NT2/D1 (cell line): Measurements from ENCODE around the gene GPR179.
A peak's percentile ranks its signal among the peaks of the same experiment; 100 is the strongest.

Experiments used
- DNase-seq: peaks from one replicate; pipeline ENCODE4 v3.0.0-alpha.2; 2011; ENCODE audit warnings: low read depth, low spot score
- H3K27me3 ChIP-seq: 2 replicates; pipeline ENCODE4 v1.6.0; 2011; ENCODE audit warnings: mild to moderate bottlenecking; ENCODE audit not compliant: insufficient read length, insufficient read depth
- H3K36me3 ChIP-seq: 2 replicates; pipeline ENCODE4 v1.6.1; 2011; ENCODE audit warnings: mild to moderate bottlenecking, low read length, mixed read lengths; ENCODE audit not compliant: insufficient read depth, insufficient read length
- H3K4me1 ChIP-seq: 2 replicates; pipeline ENCODE4 v1.5.1; 2011; ENCODE audit not compliant: insufficient read depth, insufficient read length
- H3K4me3 ChIP-seq: 2 replicates; pipeline ENCODE4 v1.5.1; 2011; ENCODE audit warnings: low read depth; ENCODE audit not compliant: insufficient read length
- H3K9ac ChIP-seq: 2 replicates; pipeline ENCODE4 v1.6.0; 2011; ENCODE audit warnings: low read depth; ENCODE audit not compliant: insufficient read length
- H3K9me3 ChIP-seq: 2 replicates; pipeline ENCODE4 v1.5.1; 2011; ENCODE audit warnings: mild to moderate bottlenecking, low read length; ENCODE audit not compliant: insufficient read depth
- SUZ12 ChIP-seq: IDR thresholded peaks from 2 replicates; pipeline ENCODE4 v1.6.1; 2011; ENCODE audit not compliant: insufficient read length, insufficient read depth; ENCODE audit errors: extremely low read depth
- YY1 ChIP-seq: IDR thresholded peaks from 2 replicates; pipeline ENCODE4 v1.6.1; 2011; ENCODE audit not compliant: insufficient read length, insufficient read depth
- ZNF274 ChIP-seq: IDR thresholded peaks from 2 replicates; pipeline ENCODE4 v1.6.1; 2011; ENCODE audit warnings: mild to moderate bottlenecking, low read depth, low read length

The GPR179 gene

DNA sequence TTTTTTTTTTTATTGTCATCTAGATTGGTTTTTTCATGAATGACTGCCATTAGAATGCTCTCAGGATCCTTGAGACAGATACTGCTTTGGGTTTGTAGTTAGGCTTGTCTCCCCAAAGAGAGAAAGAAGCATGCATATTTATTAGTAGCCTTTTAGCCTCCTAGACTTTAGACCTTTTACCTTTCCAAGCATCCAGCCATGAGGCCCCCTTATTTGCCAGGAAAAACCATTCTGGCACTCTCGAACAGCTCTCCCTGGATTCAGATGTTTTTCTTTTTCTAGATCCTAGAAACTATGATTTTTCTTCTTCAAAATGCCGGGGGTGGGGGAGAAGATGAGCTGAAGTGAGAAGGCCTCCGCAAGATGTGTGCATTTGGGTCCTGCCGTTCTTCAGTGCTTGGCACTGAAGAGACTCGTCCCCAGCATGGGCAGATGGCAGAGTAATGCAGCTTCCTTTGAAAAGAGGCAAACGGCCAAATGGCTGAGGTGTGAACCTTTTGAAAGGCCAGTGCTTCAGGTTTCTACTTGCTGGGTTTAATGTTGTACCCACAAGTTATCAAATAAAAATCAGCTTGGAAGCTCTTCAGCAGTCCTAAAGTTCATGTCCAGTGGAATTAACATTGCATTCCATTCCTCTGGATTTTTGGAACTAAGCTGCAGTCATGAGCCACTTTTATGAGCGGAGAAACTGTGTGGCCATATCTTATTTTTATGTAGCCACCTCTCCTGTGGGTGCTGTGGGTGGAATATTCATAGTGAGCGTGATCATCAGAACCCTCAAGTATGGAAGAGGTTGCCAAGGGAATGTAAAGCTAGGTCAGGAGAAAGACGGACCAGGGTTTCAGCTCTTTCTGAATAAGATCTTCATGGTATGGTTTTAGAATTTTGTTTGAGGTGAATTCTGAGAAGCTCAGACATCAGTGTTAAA is 15.1 kb upstream of the GPR179 start:
- H3K4me3 ChIP-seq = no peak overlapping the region
- H3K27me3 ChIP-seq = no peaks in the 10 kb centered on the region
- no peaks in the 10 kb centered on the region for H3K4me1 ChIP-seq
- TF ChIP-seq SUZ12 = no peak
- no peak for TF ChIP-seq ZNF274
- no peak for TF ChIP-seq YY1
- no peak overlapping the region for H3K9ac ChIP-seq
- no peak for DNase-seq
- H3K9me3 ChIP-seq = no peaks in the 10 kb centered on the region
- H3K36me3 ChIP-seq = peaks cover 5% of the 10 kb centered on the region

DNA sequence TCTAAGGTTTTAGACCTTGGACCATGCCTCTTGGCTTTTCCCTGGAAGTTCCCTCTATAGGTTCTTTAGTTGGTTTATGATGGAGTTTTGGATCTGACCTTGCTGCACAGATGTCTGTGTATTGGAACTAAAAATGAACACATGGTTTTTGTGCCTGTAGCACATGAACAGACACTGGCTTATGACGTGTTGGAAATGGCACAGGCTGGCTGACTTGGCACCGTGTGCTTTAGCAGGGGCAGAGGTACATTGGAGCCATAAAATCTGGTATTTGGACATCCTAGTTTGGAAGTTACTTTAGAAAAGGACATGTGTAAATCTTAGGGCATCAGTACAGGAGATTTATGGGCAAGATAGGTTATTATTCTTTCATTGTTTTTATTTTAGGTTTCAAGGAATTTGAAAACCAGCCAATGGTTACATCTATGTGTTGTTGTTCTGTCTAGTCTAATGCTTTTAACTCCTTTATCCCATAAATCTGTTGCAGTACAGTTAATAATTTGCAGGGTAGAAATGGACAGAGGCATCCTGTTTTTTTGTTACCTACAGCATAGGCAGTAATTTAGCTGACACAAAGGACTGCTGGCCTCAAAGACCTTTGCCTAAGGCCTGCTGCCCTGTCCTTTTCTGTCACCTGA is 13.8 kb upstream of the GPR179 start:
- DNase-seq = no peak
- Histone ChIP-seq H3K9ac (no peak overlapping the region), H3K9me3 (no peaks in the 10 kb centered on the region), H3K4me1 (no peaks in the 10 kb centered on the region), H3K27me3 (peaks cover 9% of the 10 kb centered on the region), H3K4me3 (no peak overlapping the region), H3K36me3 (no peaks in the 10 kb centered on the region)
- TF ChIP-seq ZNF274 (no peak), SUZ12 (no peak), YY1 (no peak)

DNA sequence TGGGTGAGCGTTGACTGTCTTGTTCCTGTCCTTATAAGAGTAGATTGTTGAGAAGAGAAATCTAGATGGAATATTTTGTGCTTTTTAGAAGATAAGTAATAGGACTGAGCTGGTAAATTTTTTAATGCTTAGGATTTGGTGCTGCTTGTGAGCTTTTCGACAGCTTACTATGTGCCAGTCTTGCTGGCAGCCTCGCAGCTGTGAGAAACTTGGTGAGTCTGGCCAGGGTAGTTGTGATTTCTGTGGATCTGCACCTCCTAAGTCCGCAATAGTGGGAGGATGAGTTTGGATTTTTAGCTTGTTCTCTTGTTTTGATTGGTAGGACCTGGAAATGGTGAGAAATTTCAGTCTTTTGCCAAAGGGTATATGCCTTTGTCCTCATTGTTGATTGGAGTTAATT is 11.5 kb upstream of the GPR179 start:
- Histone ChIP-seq H3K27me3 (peaks cover 15% of the 10 kb centered on the region), H3K4me3 (no peak overlapping the region), H3K9ac (no peak overlapping the region), H3K36me3 (no peaks in the 10 kb centered on the region), H3K4me1 (peaks cover 3% of the 10 kb centered on the region), H3K9me3 (no peaks in the 10 kb centered on the region)
- TF ChIP-seq SUZ12 = no peak
- DNase-seq = no peak

DNA sequence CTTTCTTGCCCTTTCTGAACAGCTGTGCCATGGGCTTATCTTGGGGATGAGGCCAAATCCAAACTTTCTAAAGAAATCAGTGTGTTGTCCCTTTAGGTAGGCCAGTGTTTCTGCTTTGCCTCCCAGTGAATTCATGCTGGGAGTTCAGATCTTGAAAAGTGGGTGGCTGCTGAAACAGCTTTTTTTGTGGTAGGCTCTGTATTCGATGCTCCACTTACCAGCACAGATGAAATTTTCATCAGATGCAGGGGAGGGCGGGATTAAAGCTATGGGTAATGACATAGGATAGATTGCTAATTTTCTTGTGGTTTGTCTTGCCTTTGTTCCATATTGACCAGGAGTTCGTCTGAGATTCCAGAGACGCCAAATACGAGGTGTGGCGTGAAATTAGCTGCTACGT is 10.7 kb upstream of the GPR179 start:
- no peaks in the 10 kb centered on the region for H3K36me3 ChIP-seq
- H3K9ac ChIP-seq = no peak overlapping the region
- DNase-seq = no peak
- no peak overlapping the region for H3K4me3 ChIP-seq
- H3K27me3 ChIP-seq = peaks cover 15% of the 10 kb centered on the region
- H3K9me3 ChIP-seq = no peaks in the 10 kb centered on the region
- TF ChIP-seq ZNF274 (no peak), YY1 (no peak), SUZ12 (no peak)
- H3K4me1 ChIP-seq = peaks cover 3% of the 10 kb centered on the region

DNA sequence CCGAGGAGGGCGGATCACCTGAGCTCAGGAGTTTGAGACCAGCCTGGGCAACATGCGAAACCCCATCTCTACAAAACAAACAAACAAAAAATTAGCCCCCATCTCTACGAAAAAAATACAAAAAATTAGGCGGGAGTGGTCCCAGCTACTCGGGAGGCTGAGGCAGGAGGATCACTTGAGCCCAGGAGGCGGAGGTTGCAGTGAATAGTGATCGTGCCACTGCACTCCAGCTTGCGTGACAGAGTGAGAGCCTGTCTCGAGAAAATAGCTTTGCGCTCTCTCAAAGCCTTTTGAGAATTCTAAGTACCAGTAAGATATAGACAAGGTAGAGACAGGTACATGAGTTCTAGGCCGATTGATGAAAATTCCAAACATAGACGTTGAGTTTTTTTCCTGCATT is 9.9 kb upstream of the GPR179 start:
- Histone ChIP-seq H3K36me3 (no peaks in the 10 kb centered on the region), H3K4me3 (no peak overlapping the region), H3K4me1 (peaks cover 3% of the 10 kb centered on the region), H3K9ac (no peak overlapping the region), H3K9me3 (no peaks in the 10 kb centered on the region), H3K27me3 (peaks cover 15% of the 10 kb centered on the region)
- DNase-seq = no peak
- no peak for TF ChIP-seq SUZ12
- no peak for TF ChIP-seq YY1
- TF ChIP-seq ZNF274 = no peak

DNA sequence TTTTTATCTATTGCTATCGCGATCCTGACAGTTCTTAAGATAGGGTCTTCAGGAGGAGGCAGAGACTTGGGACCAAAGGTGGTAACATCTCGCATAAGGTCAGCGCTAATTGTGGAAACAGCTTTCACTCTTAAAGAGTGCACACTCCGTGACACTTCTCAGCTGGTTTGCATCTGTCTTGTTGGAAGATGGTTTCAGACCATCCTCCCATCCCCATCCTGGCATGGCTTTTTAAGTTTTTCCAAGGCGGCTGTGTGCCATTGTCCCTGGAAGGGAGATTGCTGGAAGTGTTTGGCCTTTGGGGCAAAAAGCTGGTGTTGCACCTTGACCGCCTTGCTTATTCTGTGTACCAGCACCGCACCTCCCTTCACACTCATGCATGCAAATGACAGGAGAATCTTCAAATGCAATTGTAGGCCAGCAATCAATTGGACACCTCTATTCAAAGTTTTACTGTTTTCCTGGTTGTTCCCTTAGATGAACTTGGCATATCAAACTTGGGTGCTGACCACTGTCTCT is 9.4 kb upstream of the GPR179 start:
- no peak for DNase-seq

DNA sequence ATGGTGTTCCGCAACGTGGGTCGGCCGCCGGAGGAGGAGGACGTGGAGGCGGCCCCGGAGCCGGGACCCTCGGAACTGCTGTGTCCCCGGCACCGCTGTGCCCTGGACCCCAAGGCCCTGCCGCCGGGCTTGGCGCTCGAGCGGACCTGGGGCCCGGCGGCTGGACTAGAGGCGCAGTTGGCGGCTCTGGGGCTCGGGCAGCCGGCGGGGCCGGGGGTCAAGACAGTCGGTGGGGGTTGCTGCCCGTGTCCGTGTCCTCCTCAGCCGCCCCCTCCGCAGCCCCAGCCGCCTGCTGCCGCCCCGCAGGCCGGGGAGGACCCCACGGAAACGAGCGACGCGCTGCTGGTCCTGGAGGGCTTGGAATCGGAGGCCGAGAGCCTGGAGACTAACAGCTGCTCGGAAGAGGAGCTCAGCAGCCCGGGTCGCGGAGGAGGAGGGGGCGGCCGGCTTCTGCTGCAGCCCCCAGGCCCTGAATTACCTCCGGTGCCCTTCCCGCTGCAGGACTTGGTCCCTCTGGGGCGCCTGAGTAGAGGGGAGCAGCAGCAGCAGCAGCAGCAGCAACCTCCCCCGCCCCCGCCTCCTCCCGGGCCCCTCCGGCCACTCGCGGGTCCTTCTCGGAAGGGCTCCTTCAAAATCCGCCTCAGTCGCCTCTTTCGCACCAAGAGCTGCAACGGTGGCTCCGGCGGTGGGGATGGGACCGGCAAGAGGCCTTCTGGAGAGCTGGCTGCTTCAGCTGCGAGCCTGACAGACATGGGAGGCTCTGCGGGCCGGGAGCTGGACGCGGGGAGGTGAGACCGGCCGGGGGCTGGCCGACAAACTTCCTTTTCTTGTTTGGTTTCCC is 8.7 kb upstream of the GPR179 start:
- Histone ChIP-seq H3K9ac (peak overlapping the region; percentile 80), H3K4me1 (peaks cover 3% of the 10 kb centered on the region)
- TF ChIP-seq ZNF274 (no peak), YY1 (no peak), SUZ12 (no peak)

More for the DNA sequence above, 9.4 kb upstream of the GPR179 start:
- H3K9me3 ChIP-seq = no peaks in the 10 kb centered on the region
- peaks cover 3% of the 10 kb centered on the region for H3K4me1 ChIP-seq
- peak overlapping the region; percentile 66 for H3K4me3 ChIP-seq
- peaks cover 15% of the 10 kb centered on the region for H3K27me3 ChIP-seq
- no peaks in the 10 kb centered on the region for H3K36me3 ChIP-seq
- no peak for TF ChIP-seq ZNF274
- no peak for TF ChIP-seq SUZ12
- TF ChIP-seq YY1 = no peak
- H3K9ac ChIP-seq = peak overlapping the region; percentile 80

More for the DNA sequence above, 8.7 kb upstream of the GPR179 start:
- Histone ChIP-seq H3K27me3 (peaks cover 15% of the 10 kb centered on the region), H3K4me3 (peak overlapping the region; percentile 66), H3K9me3 (no peaks in the 10 kb centered on the region), H3K36me3 (no peaks in the 10 kb centered on the region)
- no peak for DNase-seq
